Tibial artery (tissue), 4 donors: Measurements from ENCODE around the gene TSPAN14.

Experiments
- DNase-seq, 2 donors: peaks; one replicate each; pipeline ENCODE4 v3.0.0-alpha.2; 2019
- H3K27ac ChIP-seq, 2 donors: fragments of 200-600 bp; sonication (generic) in 1 of 2; 1 replicate in 1 of 2; 2 replicates in 1 of 2; pipeline ENCODE4 v1.5.1; 2018 to 2019; ENCODE audit warnings: mild to moderate bottlenecking in 1 of 2
- H3K27me3 ChIP-seq, 2 donors: fragments of 200-600 bp; sonication (generic) in 1 of 2; one replicate each; pipeline versions ENCODE4 v1.5.1 to v1.6.0; 2016 to 2019
- H3K36me3 ChIP-seq, 3 donors: fragments of 200-600 bp; sonication (generic) in 2 of 3; one replicate each; pipeline ENCODE4 v1.5.1; 2016 to 2019; ENCODE audit warnings: mild to moderate bottlenecking in 2 of 3
- H3K4me1 ChIP-seq, 4 donors: fragments of 200-600 bp; sonication (generic) in 2 of 4; 1 replicate in 3 of 4; 2 replicates in 1 of 4; pipeline ENCODE4 v1.5.1; 2016 to 2019
- H3K4me3 ChIP-seq, 2 donors: fragments of 200-600 bp; sonication (generic) in 1 of 2; 1 replicate in 1 of 2; 2 replicates in 1 of 2; pipeline ENCODE4 v1.5.1; 2018 to 2019; ENCODE audit warnings: mild to moderate bottlenecking in 2 of 2
- H3K9me3 ChIP-seq, 3 donors: fragments of 200-600 bp; sonication (generic) in 1 of 3; one replicate each; pipeline ENCODE4 v1.5.1; 2016 to 2019
- CTCF ChIP-seq, 2 experiments: fragments of 200-600 bp in 1 of 2; fragments of 450-650 bp in 1 of 2; IDR thresholded peaks; one replicate each; pipeline ENCODE4 v1.5.1; 2017 to 2019; ENCODE audit warnings: antibody characterized with exemption in 2 of 2, mild to moderate bottlenecking in 1 of 2, moderate library complexity in 1 of 2
- intact Hi-C: fragments of 100-400 bp; cut with DNase I; formaldehyde crosslinking; loops from one replicate; pipeline ENCODE4 v1.15.0; 2023; ENCODE audit warnings: low total_unique reads

The TSPAN14 gene

GRCh38 chr10:80501381-80501912, 47.3 kb downstream of the TSPAN14 start:
- Histone ChIP-seq H3K27ac (no peak overlapping the region), H3K4me1 (peaks cover 5 to 85% (median 56%) of the 10 kb centered on the region in 4 donors), H3K4me3 (no peak overlapping the region), H3K36me3 (peaks cover 0 to under 1% (median 0%) of the 10 kb centered on the region in 3 donors), H3K9me3 (no peaks in the 10 kb centered on the region), H3K27me3 (no peaks in the 10 kb centered on the region)
- TF ChIP-seq CTCF (IDR thresholded peaks at IDR 0.05), result no peak
- no peak for DNase-seq
- intact Hi-C loops, result no loop called here

GRCh38 chr10:80501913-80502521, 47.9 kb downstream of the TSPAN14 start:
- intact Hi-C loops, result no loop called here
- H3K4me1 ChIP-seq, result peaks cover 5 to 84% (median 56%) of the 10 kb centered on the region in 4 donors
- DNase-seq, result peak in 1 of 2 donors; percentile 46
- no peaks in the 10 kb centered on the region for H3K9me3 ChIP-seq
- no peak overlapping the region for H3K27ac ChIP-seq
- TF ChIP-seq CTCF (IDR thresholded peaks at IDR 0.05), result no peak
- H3K27me3 ChIP-seq, result no peaks in the 10 kb centered on the region
- no peak overlapping the region for H3K4me3 ChIP-seq
- peaks cover 0 to 6% (median 3%) of the 10 kb centered on the region in 3 donors for H3K36me3 ChIP-seq

DNA sequence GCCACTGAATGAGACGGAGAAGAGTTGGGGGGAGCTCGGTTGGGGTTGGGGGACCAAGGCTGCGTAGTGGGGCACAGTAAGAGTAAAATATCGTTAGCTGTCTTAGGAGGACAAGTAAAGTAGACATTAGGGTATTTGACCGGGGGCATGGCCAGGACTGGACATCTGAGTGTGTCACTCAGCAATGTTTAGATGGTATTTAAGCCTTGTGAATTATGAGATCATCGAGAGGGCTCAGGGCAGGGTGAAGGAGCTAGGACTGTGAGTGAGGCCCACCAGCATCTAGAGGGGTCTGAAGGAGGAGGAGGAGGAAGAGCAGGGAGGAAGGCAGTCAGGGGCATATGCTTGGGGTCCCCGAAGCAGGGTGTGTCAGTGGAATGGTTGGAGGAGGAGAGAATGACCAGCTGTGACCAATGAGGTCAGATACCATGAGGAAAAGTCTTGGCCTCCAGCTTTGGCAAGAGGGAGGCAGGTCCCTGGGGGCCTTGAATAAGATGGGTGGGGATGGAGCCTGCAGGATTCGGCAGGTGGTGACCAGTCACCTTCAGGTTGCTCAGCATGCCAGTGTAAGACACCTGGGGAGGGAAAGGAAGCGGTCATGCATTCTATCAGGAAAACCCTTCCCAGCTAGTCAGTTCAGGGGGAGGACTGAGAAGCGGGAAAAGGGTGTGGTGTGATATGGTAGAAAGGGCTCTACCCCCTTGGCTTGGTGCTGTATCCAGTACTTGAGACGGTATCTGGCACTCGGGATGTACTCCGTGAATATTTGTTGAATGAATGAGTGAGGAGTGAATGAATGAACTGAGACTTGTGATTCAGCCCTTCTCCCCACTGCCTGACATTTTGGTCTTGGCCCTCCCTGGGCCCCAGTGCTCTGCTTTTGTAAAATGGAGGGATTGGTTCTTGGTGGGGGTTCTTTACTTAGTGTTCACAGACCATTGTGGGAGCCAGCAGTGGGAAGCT, 48.8 kb downstream of the TSPAN14 start:
- Histone ChIP-seq H3K4me3 (no peak overlapping the region), H3K27ac (no peak overlapping the region), H3K4me1 (peaks cover 5 to 75% (median 48%) of the 10 kb centered on the region in 4 donors), H3K36me3 (peaks cover 0 to 12% (median 9%) of the 10 kb centered on the region in 3 donors), H3K9me3 (no peaks in the 10 kb centered on the region), H3K27me3 (no peaks in the 10 kb centered on the region)
- intact Hi-C loops, result no loop called here
- peak in 1 of 2 donors; percentile 48 for DNase-seq
- no peak for TF ChIP-seq CTCF (IDR thresholded peaks at IDR 0.05)

- H3K9me3 ChIP-seq, result no peaks in the 10 kb centered on the region
- H3K27me3 ChIP-seq, result no peaks in the 10 kb centered on the region
- H3K36me3 ChIP-seq, result peaks cover 0 to 17% (median 15%) of the 10 kb centered on the region in 3 donors
- peak in 1 of 2 donors; percentile 62 for DNase-seq
- no peak overlapping the region for H3K27ac ChIP-seq
- peaks cover 5 to 67% (median 40%) of the 10 kb centered on the region in 4 donors for H3K4me1 ChIP-seq
- TF ChIP-seq CTCF (IDR thresholded peaks at IDR 0.05), result no peak
- no peak overlapping the region for H3K4me3 ChIP-seq
- intact Hi-C loops, result loop anchor here (2.0 kb wide), 1 partner anchor 59 kb away; no protein-coding TSS in a partner anchor
Observed at GRCh38 chr10:80503584-80504157, 49.6 kb downstream of the TSPAN14 start.

- H3K9me3 ChIP-seq, result no peaks in the 10 kb centered on the region
- peaks cover 0 to 23% (median 21%) of the 10 kb centered on the region in 3 donors for H3K36me3 ChIP-seq
- H3K27ac ChIP-seq, result peak overlapping the region in 1 of 2 donors; percentile 8
- intact Hi-C loops, result loop anchor here (2.0 kb wide), 1 partner anchor 59 kb away; no protein-coding TSS in a partner anchor
- no peak for DNase-seq
- no peak overlapping the region for H3K4me3 ChIP-seq
- H3K27me3 ChIP-seq, result no peaks in the 10 kb centered on the region
- H3K4me1 ChIP-seq, result peaks cover 5 to 61% (median 34%) of the 10 kb centered on the region in 4 donors
- no peak for TF ChIP-seq CTCF (IDR thresholded peaks at IDR 0.05)
Observed at GRCh38 chr10:80504158-80504811, 50.2 kb downstream of the TSPAN14 start.
